ENCODE data around the gene IGF2BP3. TPM values are rescaled to one million over a fixed set of nuclear protein-coding genes. Genes with fewer than 3 reads are reported as not detected.

Gene IGF2BP3
- total RNA-seq, 4 donors from 2014 or later = 0.13 to 0.35 TPM; not detected in 2

- Histone ChIP-seq H3K4me3 (peak overlapping the region in 1 of 2 donors; percentile 49), H3K27ac (no peak overlapping the region), H3K27me3 (peaks cover 100% of the 10 kb centered on the region), H3K36me3 (no peaks in the 10 kb centered on the region), H3K9me3 (no peaks in the 10 kb centered on the region), H3K4me1 (peaks cover 0 to 45% (median 36%) of the 10 kb centered on the region in 3 donors)
- no peak for TF ChIP-seq POLR2A (IDR thresholded peaks at IDR 0.05)
- no peak for TF ChIP-seq CTCF (IDR thresholded peaks at IDR 0.05)
- TF ChIP-seq EP300 (IDR thresholded peaks at IDR 0.05) = no peak
- no peak for TF ChIP-seq POLR2AphosphoS5 (IDR thresholded peaks at IDR 0.05)
- 13 to 16% methylated on average over 8 to 10 of the region's 11 CpGs for WGBS, 2 donors (ENCODE audit: low coverage in 1 of 2)
- ATAC-seq = no peak
Measured at GRCh38 chr7:23467291-23467805, 2.9 kb downstream of the IGF2BP3 start.

GRCh38 chr7:23462846-23463245 lies 7.4 kb downstream of the IGF2BP3 start:
- Histone ChIP-seq H3K4me1 (peaks cover 0 to 6% (median 3%) of the 10 kb centered on the region in 3 donors), H3K36me3 (no peaks in the 10 kb centered on the region), H3K27ac (no peak overlapping the region), H3K4me3 (no peak overlapping the region), H3K27me3 (peaks cover 93% of the 10 kb centered on the region), H3K9me3 (no peaks in the 10 kb centered on the region)
- WGBS, 2 donors (ENCODE audit: low coverage in 1 of 2) = 14 to 18% methylated on average over 2 of the region's 2 CpGs
- TF ChIP-seq POLR2AphosphoS5 (IDR thresholded peaks at IDR 0.05) = no peak
- no peak for TF ChIP-seq EP300 (IDR thresholded peaks at IDR 0.05)
- no peak for TF ChIP-seq POLR2A (IDR thresholded peaks at IDR 0.05)
- peak in 2 of 4 experiments; percentile 10 to 21 for TF ChIP-seq CTCF (IDR thresholded peaks at IDR 0.05)
- no peak for ATAC-seq

GRCh38 chr7:23458044-23458443 lies 12.2 kb downstream of the IGF2BP3 start:
- ATAC-seq = no peak
- Histone ChIP-seq H3K9me3 (no peaks in the 10 kb centered on the region), H3K36me3 (no peaks in the 10 kb centered on the region), H3K4me3 (no peak overlapping the region), H3K4me1 (no peaks in the 10 kb centered on the region), H3K27me3 (peaks cover 76% of the 10 kb centered on the region), H3K27ac (no peak overlapping the region)
- WGBS, 2 donors (ENCODE audit: low coverage in 1 of 2) = 80 to 89% methylated on average over 3 of the region's 3 CpGs
- TF ChIP-seq POLR2AphosphoS5 (IDR thresholded peaks at IDR 0.05) (no peak), POLR2A (IDR thresholded peaks at IDR 0.05) (no peak)

- H3K4me1 ChIP-seq = no peaks in the 10 kb centered on the region
- no peaks in the 10 kb centered on the region for H3K9me3 ChIP-seq
- WGBS, 2 donors (ENCODE audit: low coverage in 1 of 2) = 93 to 100% methylated on average over 3 of the region's 3 CpGs
- ATAC-seq = no peak
- no peaks in the 10 kb centered on the region for H3K36me3 ChIP-seq
- H3K27me3 ChIP-seq = peaks cover 72% of the 10 kb centered on the region
- H3K27ac ChIP-seq = no peak overlapping the region
- H3K4me3 ChIP-seq = no peak overlapping the region
- no peak for TF ChIP-seq POLR2AphosphoS5 (IDR thresholded peaks at IDR 0.05)
- no peak for TF ChIP-seq POLR2A (IDR thresholded peaks at IDR 0.05)
- TF ChIP-seq EP300 (IDR thresholded peaks at IDR 0.05) = no peak
- no peak for TF ChIP-seq CTCF (IDR thresholded peaks at IDR 0.05)
Measured at GRCh38 chr7:23456093-23456492, 14.2 kb downstream of the IGF2BP3 start.

- no peak for ATAC-seq
- no peak overlapping the region for H3K27ac ChIP-seq
- no peaks in the 10 kb centered on the region for H3K4me1 ChIP-seq
- peaks cover 63% of the 10 kb centered on the region for H3K27me3 ChIP-seq
- WGBS, 2 donors (ENCODE audit: low coverage in 1 of 2) = 72 to 81% methylated on average over 4 to 5 of the region's 5 CpGs
- no peak overlapping the region for H3K4me3 ChIP-seq
- H3K9me3 ChIP-seq = no peaks in the 10 kb centered on the region
- no peaks in the 10 kb centered on the region for H3K36me3 ChIP-seq
- no peak for TF ChIP-seq CTCF (IDR thresholded peaks at IDR 0.05)
- no peak for TF ChIP-seq POLR2AphosphoS5 (IDR thresholded peaks at IDR 0.05)
- TF ChIP-seq EP300 (IDR thresholded peaks at IDR 0.05) = no peak
- TF ChIP-seq POLR2A (IDR thresholded peaks at IDR 0.05) = no peak
Measured at GRCh38 chr7:23454881-23455526, 15.3 kb downstream of the IGF2BP3 start.

Measured in gastroesophageal sphincter (tissue), 4 donors.